22Rv1 (cell line): ENCODE measurements around the gene MSRB1.

Experiments
- ZFX ChIP-seq: fragments of 450-650 bp; IDR thresholded peaks from 2 replicates; pipeline ENCODE4 v1.6.1; 2017; ENCODE audit warnings: antibody characterized with exemption, borderline replicate concordance
- TF ChIP-seq, protein P1 (sequence below): fragments of 450-650 bp; IDR thresholded peaks from 2 replicates; pipeline ENCODE4 v1.5.1; 2017; ENCODE audit warnings: mild to moderate bottlenecking

DNA sequence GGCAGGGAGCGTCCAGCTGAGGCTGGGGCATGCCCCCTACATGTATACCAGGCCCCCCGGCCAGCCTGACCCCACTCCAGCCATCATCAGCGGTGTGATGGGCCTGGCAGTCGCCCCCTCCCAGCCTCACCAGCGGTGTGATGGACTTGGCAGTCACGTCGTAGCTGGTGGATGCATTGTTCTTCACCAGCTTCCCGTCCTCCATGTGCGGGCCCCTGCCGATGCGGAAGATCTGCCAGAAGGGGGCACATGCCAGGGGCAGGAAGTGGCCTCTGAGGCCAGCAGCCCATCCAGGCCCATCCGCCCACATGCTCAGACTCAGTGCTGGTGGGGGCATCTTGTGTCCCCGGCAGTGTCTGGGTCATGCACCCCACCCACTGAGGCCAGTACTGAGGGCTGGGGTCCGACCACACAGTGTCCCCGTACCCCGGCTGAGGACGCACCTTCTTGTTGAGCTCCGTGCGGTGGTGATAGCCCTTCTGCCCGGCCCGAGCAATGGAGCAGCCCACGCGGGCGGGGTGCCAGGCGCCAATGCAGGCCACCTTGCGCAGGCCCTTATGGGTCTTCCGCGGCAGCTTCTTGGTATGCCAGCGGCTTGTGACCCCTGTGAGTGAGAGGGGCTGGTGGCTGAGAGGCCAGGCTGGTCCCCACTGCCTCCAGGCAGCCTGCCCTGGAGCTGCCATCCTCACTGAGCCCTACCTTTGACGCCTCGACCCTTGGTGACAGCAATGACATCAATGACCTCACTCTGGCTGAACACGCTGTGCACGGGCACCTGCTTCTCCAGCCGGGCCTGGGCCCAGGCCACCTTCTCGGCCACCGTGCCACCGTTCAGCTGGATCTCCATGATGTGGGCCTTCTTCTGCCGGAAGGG is 3.7 kb upstream of the MSRB1 start:
- TF ChIP-seq, protein P1, sequence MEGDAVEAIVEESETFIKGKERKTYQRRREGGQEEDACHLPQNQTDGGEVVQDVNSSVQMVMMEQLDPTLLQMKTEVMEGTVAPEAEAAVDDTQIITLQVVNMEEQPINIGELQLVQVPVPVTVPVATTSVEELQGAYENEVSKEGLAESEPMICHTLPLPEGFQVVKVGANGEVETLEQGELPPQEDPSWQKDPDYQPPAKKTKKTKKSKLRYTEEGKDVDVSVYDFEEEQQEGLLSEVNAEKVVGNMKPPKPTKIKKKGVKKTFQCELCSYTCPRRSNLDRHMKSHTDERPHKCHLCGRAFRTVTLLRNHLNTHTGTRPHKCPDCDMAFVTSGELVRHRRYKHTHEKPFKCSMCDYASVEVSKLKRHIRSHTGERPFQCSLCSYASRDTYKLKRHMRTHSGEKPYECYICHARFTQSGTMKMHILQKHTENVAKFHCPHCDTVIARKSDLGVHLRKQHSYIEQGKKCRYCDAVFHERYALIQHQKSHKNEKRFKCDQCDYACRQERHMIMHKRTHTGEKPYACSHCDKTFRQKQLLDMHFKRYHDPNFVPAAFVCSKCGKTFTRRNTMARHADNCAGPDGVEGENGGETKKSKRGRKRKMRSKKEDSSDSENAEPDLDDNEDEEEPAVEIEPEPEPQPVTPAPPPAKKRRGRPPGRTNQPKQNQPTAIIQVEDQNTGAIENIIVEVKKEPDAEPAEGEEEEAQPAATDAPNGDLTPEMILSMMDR, result no peak
- TF ChIP-seq ZFX, result no peak
